ENCODE measurements around the gene SNRNP200.
"Not testable (repeated sequence)": the region's sequence is repeated elsewhere in the genome, so short reads cannot be mapped to it uniquely, and the experiment has no call there.

The SNRNP200 gene

GRCh38 chr2:96274355-96275056 lies 30.8 kb downstream of the SNRNP200 start:
- no peak for DNase-seq (ENCODE audit: low spot score)

GRCh38 chr2:96273763-96274162 lies 31.6 kb downstream of the SNRNP200 start:
- no peak for DNase-seq (ENCODE audit: low spot score)

GRCh38 chr2:96271995-96272394 lies 33.4 kb downstream of the SNRNP200 start:
- DNase-seq (ENCODE audit: low spot score), result no peak

- DNase-seq (ENCODE audit: low spot score), result peak; percentile 65
Observed at GRCh38 chr2:96267159-96267971, 38.0 kb downstream of the SNRNP200 start.

GRCh38 chr2:96265840-96266679 lies 39.3 kb downstream of the SNRNP200 start, which contains the start of the genes CIAO1 and TMEM127:
TSS of gene CIAO1 (plus strand) at chr2:96266225. CDS start at chr2:96266351, 126 bp downstream.
TSS of gene TMEM127 (minus strand) at chr2:96265997. CDS start at chr2:96265381, 616 bp downstream.
- DNase-seq (ENCODE audit: low spot score), result peak; percentile 99

- DNase-seq (ENCODE audit: low spot score), result no peak
Observed at GRCh38 chr2:96265349-96265839, 40.0 kb downstream of the SNRNP200 start.

GRCh38 chr2:96264656-96265348 lies 40.5 kb downstream of the SNRNP200 start:
- DNase-seq (ENCODE audit: low spot score), result peak; percentile 61

GRCh38 chr2:96264086-96264485 lies 41.3 kb downstream of the SNRNP200 start:
- no peak for DNase-seq (ENCODE audit: low spot score)

GRCh38 chr2:96262306-96262705 lies 43.0 kb downstream of the SNRNP200 start:
- no peak for DNase-seq (ENCODE audit: low spot score)

GRCh38 chr2:96261328-96262003 lies 43.9 kb downstream of the SNRNP200 start:
- no peak for DNase-seq (ENCODE audit: low spot score)

GRCh38 chr2:96260387-96261260 lies 44.7 kb downstream of the SNRNP200 start:
- peak; percentile 61 for DNase-seq (ENCODE audit: low spot score)

GRCh38 chr2:96259497-96259921 lies 45.8 kb downstream of the SNRNP200 start:
- no peak for DNase-seq (ENCODE audit: low spot score)

- DNase-seq (ENCODE audit: low spot score), result no peak
Observed at GRCh38 chr2:96258166-96259022, 47.0 kb downstream of the SNRNP200 start.

GRCh38 chr2:96257744-96258143 lies 47.6 kb downstream of the SNRNP200 start:
- DNase-seq (ENCODE audit: low spot score), result not testable (repeated sequence)

GRCh38 chr2:96256611-96257113 lies 48.7 kb downstream of the SNRNP200 start:
- DNase-seq (ENCODE audit: low spot score), result no peak

GRCh38 chr2:96254571-96254970 lies 50.8 kb downstream of the SNRNP200 start:
- no peak for DNase-seq (ENCODE audit: low spot score)

- DNase-seq (ENCODE audit: low spot score), result no peak
Observed at GRCh38 chr2:96253006-96253405, 52.3 kb downstream of the SNRNP200 start.

- no peak for DNase-seq (ENCODE audit: low spot score)
Observed at GRCh38 chr2:96252526-96252925, 52.8 kb downstream of the SNRNP200 start.

All from ecto neural progenitor cell (in vitro differentiated cells).